ENCODE measurements around the gene BCAS3.

The BCAS3 gene

GRCh38 chr17:61280338-61280737 lies 602.7 kb downstream of the BCAS3 start:
- DNase-seq = no peak

- DNase-seq = no peak
Observed at GRCh38 chr17:61280851-61281250, 603.2 kb downstream of the BCAS3 start.

- no peak for DNase-seq
Observed at GRCh38 chr17:61282377-61282776, 604.7 kb downstream of the BCAS3 start.

- DNase-seq = no peak
Observed at GRCh38 chr17:61283043-61283442, 605.4 kb downstream of the BCAS3 start.

- no peak for DNase-seq
Observed at GRCh38 chr17:61284174-61284573, 606.5 kb downstream of the BCAS3 start.

- no peak for DNase-seq
Observed at GRCh38 chr17:61284746-61285145, 607.1 kb downstream of the BCAS3 start.

- no peak for DNase-seq
Observed at GRCh38 chr17:61285526-61286320, 608.1 kb downstream of the BCAS3 start.

- DNase-seq = no peak
Observed at GRCh38 chr17:61286449-61286848, 608.8 kb downstream of the BCAS3 start.

- DNase-seq = no peak
Observed at GRCh38 chr17:61289408-61290385, 612.0 kb downstream of the BCAS3 start.

- no peak for DNase-seq
Observed at GRCh38 chr17:61291451-61292285, 614.0 kb downstream of the BCAS3 start.

GRCh38 chr17:61294286-61294685 lies 616.6 kb downstream of the BCAS3 start:
- DNase-seq = no peak

GRCh38 chr17:61294777-61295176 lies 617.1 kb downstream of the BCAS3 start:
- no peak for DNase-seq

- no peak for DNase-seq
Observed at GRCh38 chr17:61296058-61296457, 618.4 kb downstream of the BCAS3 start.

GRCh38 chr17:61299517-61300513 lies 622.2 kb downstream of the BCAS3 start:
- DNase-seq = no peak

GRCh38 chr17:61302953-61303816 lies 625.5 kb downstream of the BCAS3 start:
- DNase-seq = no peak

GRCh38 chr17:61303817-61304096 lies 626.1 kb downstream of the BCAS3 start:
- DNase-seq = no peak

GRCh38 chr17:61305024-61305423 lies 627.4 kb downstream of the BCAS3 start:
- DNase-seq = no peak

GRCh38 chr17:61306003-61306402 lies 628.4 kb downstream of the BCAS3 start:
- no peak for DNase-seq

- DNase-seq = no peak
Observed at GRCh38 chr17:61307905-61308886, 630.5 kb downstream of the BCAS3 start.
